B cell (primary cell): ENCODE measurements around the gene PARD3.

Source experiments
- CTCF ChIP-seq: fragments of 200-600 bp; IDR thresholded peaks from one replicate; pipeline ENCODE4 v1.8.0; 2022; ENCODE audit warnings: antibody characterized with exemption, mild to moderate bottlenecking
- EZH2 ChIP-seq: IDR thresholded peaks from 2 replicates; pipeline ENCODE4 v1.6.1; 2012; ENCODE audit warnings: borderline replicate concordance, low read depth, mild to moderate bottlenecking, moderate library complexity, low read length; ENCODE audit not compliant: insufficient read depth, poor library complexity, severe bottlenecking

GRCh38 chr10:34351161-34351560 is 463.9 kb downstream of the PARD3 start:
- no peak for TF ChIP-seq CTCF
- TF ChIP-seq EZH2, result no peak
